Thyroid gland (tissue), 4 donors: ENCODE results near the gene HPRT1.

Source experiments
- POLR2A ChIP-seq, 2 donors: fragments of 450-650 bp; IDR thresholded peaks; one replicate each; pipeline ENCODE4 v1.6.1; 2017; ENCODE audit warnings: antibody characterized with exemption in 2 of 2, mild to moderate bottlenecking in 2 of 2, moderate library complexity in 1 of 2
- TF ChIP-seq, protein P1 (sequence below), 6 experiments: fragments of 200-600 bp in 3 of 6; fragments of 450-650 bp in 3 of 6; sonication (generic) in 3 of 6; IDR thresholded peaks; one replicate each; pipeline ENCODE4 v1.5.1; 2016 to 2019; ENCODE audit warnings: antibody characterized with exemption in 6 of 6, mild to moderate bottlenecking in 2 of 6, inconsistent platforms in 1 of 6, moderate library complexity in 1 of 6

GRCh38 chrX:134453631-134454030 lies 6.3 kb upstream of the HPRT1 start:
- TF ChIP-seq, protein P1, sequence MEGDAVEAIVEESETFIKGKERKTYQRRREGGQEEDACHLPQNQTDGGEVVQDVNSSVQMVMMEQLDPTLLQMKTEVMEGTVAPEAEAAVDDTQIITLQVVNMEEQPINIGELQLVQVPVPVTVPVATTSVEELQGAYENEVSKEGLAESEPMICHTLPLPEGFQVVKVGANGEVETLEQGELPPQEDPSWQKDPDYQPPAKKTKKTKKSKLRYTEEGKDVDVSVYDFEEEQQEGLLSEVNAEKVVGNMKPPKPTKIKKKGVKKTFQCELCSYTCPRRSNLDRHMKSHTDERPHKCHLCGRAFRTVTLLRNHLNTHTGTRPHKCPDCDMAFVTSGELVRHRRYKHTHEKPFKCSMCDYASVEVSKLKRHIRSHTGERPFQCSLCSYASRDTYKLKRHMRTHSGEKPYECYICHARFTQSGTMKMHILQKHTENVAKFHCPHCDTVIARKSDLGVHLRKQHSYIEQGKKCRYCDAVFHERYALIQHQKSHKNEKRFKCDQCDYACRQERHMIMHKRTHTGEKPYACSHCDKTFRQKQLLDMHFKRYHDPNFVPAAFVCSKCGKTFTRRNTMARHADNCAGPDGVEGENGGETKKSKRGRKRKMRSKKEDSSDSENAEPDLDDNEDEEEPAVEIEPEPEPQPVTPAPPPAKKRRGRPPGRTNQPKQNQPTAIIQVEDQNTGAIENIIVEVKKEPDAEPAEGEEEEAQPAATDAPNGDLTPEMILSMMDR (IDR thresholded peaks at IDR 0.05): no peak
- TF ChIP-seq POLR2A (IDR thresholded peaks at IDR 0.05): no peak
